ENCODE data around the gene SLC35D3.
"Not testable (repeated sequence)": the region's sequence is repeated elsewhere in the genome, so short reads cannot be mapped to it uniquely, and the experiment has no call there.

The SLC35D3 gene

DNA sequence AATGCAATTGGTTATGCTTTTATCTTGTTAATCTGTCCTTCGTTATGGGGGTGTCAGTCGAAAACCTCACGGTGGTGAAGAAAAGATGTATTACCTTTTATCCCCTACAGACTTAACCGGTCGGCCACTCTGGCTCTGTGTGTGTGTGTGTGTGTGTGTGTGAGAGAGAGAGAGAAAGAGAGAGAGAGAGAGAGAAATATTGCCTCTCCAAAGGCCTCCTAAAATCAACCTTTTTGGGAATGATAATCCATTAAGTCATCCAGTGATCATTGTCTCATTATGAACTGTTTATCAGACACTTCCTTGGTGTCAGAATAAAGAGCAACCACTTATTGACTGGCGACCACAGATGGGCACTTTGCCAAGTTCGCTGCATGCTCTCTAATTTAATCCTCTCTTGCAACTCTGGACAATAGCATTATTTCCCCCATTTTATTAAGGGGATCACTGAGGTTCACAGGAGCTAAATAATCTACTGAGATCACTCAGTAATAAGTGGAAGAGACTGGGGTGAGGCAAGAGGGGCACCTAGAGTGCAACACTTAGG lies 30.7 kb downstream of the SLC35D3 start:
- no peak overlapping the region for H3K4me3 ChIP-seq (ENCODE audit: low read depth, low read length)
- no peak for TF ChIP-seq CTCF (IDR thresholded peaks at IDR 0.05; ENCODE audit: insufficient read depth, low read length, missing control alignments)
- ChIA-PET CTCF (no interaction called here), POLR2A (no interaction called here)
- DNase-seq (ENCODE audit: low read depth, low spot score): no peak

GRCh38 chr6:136955123-136955522 lies 33.0 kb downstream of the SLC35D3 start:
- no peak for TF ChIP-seq CTCF (IDR thresholded peaks at IDR 0.05; ENCODE audit: insufficient read depth, low read length, missing control alignments)
- POLR2A ChIA-PET: no interaction called here
- CTCF ChIA-PET: interaction anchor here (1.1 kb wide), 1 partner anchor 12 kb away, joined by 3 read pairs; no protein-coding TSS in a partner anchor

GRCh38 chr6:136956590-136957544 lies 34.8 kb downstream of the SLC35D3 start:
- CTCF ChIA-PET: interaction anchor here (1.0 to 1.1 kb wide), 3 partner anchors 10 to 13 kb away, joined by 3 to 5 read pairs (median 5); no protein-coding TSS in a partner anchor
- no peak for TF ChIP-seq CTCF (IDR thresholded peaks at IDR 0.05; ENCODE audit: insufficient read depth, low read length, missing control alignments)
- no peak overlapping the region for H3K4me3 ChIP-seq (ENCODE audit: low read depth, low read length)
- no peak for DNase-seq (ENCODE audit: low read depth, low spot score)
- POLR2A ChIA-PET: no interaction called here

More at GRCh38 chr6:136955123-136955522, 33.0 kb downstream of the SLC35D3 start:
- H3K4me3 ChIP-seq (ENCODE audit: low read depth, low read length): no peak overlapping the region
- no peak for DNase-seq (ENCODE audit: low read depth, low spot score)

GRCh38 chr6:136958168-136958567 lies 36.1 kb downstream of the SLC35D3 start:
- DNase-seq (ENCODE audit: low read depth, low spot score): no peak
- CTCF ChIA-PET: no interaction called here
- TF ChIP-seq CTCF (IDR thresholded peaks at IDR 0.05; ENCODE audit: insufficient read depth, low read length, missing control alignments): no peak
- POLR2A ChIA-PET: no interaction called here
- H3K4me3 ChIP-seq (ENCODE audit: low read depth, low read length): no peak overlapping the region

- no peak for TF ChIP-seq CTCF (IDR thresholded peaks at IDR 0.05; ENCODE audit: insufficient read depth, low read length, missing control alignments)
- ChIA-PET CTCF (interaction anchor here (1.1 to 1.9 kb wide), 2 partner anchors 9 to 11 kb away, joined by 3 to 11 read pairs; no protein-coding TSS in a partner anchor), POLR2A (no interaction called here)
- no peak for DNase-seq (ENCODE audit: low read depth, low spot score)
- H3K4me3 ChIP-seq (ENCODE audit: low read depth, low read length): no peak overlapping the region
Measured at GRCh38 chr6:136959471-136959891, 37.4 kb downstream of the SLC35D3 start.

DNA sequence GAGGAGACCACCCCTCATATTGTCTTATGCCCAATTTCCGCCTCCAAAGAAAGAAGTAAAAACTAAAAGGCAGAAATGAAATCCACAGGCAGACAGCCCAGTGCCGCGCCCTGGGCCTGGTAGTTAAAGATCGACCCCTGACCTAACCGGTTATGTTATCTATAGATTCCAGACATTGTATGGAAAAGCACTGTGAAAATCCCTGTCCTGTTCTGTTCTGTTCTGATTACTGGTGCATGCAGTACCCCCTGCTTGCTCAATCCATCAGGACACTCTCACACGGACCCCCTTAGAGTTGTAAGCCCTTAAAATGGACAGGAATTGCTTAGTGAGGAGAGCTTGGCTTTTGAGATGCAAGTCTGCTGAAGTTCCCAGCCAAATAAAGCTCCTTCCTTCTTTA lies 37.8 kb downstream of the SLC35D3 start:
- CTCF ChIA-PET: interaction anchor here (1.1 to 1.9 kb wide), 2 partner anchors 8 to 10 kb away, joined by 3 to 11 read pairs; no protein-coding TSS in a partner anchor

More for the DNA sequence above, 37.8 kb downstream of the SLC35D3 start:
- DNase-seq (ENCODE audit: low read depth, low spot score); POLR2A ChIA-PET; H3K4me3 ChIP-seq (ENCODE audit: low read depth, low read length): not testable (repeated sequence)
